HUES64 (cell line): ENCODE data around the gene PLPPR1. TPM values are rescaled to one million over a fixed set of nuclear protein-coding genes. Genes with fewer than 3 reads are reported as not detected.

Source experiments
- H3K27ac ChIP-seq: 2 replicates; pipeline ENCODE4 v1.7.0; 2013; ENCODE audit warnings: low read depth, low read length, inconsistent platforms
- H3K27me3 ChIP-seq: 2 replicates; pipeline ENCODE4 v1.6.1; 2013; ENCODE audit warnings: mild to moderate bottlenecking, low read length; ENCODE audit not compliant: insufficient read depth
- H3K36me3 ChIP-seq: 2 replicates; pipeline ENCODE4 v1.6.1; 2013; ENCODE audit warnings: mild to moderate bottlenecking, low read length; ENCODE audit not compliant: insufficient read depth
- H3K4me1 ChIP-seq: 2 replicates; pipeline ENCODE4 v1.6.1; 2013; ENCODE audit warnings: mild to moderate bottlenecking, low read length, moderate library complexity; ENCODE audit not compliant: insufficient read depth
- H3K4me3 ChIP-seq: 2 replicates; pipeline ENCODE4 v1.5.1; 2013; ENCODE audit warnings: mild to moderate bottlenecking, low read length, moderate library complexity
- H3K9ac ChIP-seq: 2 replicates; pipeline ENCODE4 v1.6.1; 2013; ENCODE audit warnings: mild to moderate bottlenecking, low read depth, low read length
- H3K9me3 ChIP-seq: 2 replicates; pipeline ENCODE4 v1.6.1; 2013; ENCODE audit warnings: low read depth, low read length; ENCODE audit not compliant: insufficient read depth
- WGBS: fragments of 150-250, 120-280 bp; methylation state at CpG from one replicate; pipeline ENCODE4 v1.1.7; 2013; ENCODE audit warnings: missing lambda C conversion rate; 5-methylcytosine and 5-hydroxymethylcytosine counted together
- polyA plus RNA-seq, 2 experiments: library from polyadenylated mRNA; stranded (reverse); fragments of 50-300 nt; gene quantifications; one replicate each; pipeline ENCODE4 v1.2.3, GENCODE V29; 2013

Gene PLPPR1
- 1.2 TPM for polyA plus RNA-seq (2013, experiment 1 of 2)
- polyA plus RNA-seq (2013, experiment 2 of 2): 1.1 TPM

GRCh38 chr9:101028346-101029314 is at the start of gene PLPPR1:
Gene PLPPR1 (plus strand): TSS chr9:101028727.
- H3K4me1 ChIP-seq: peaks cover 11% of the 10 kb centered on the region
- peaks cover 66% of the 10 kb centered on the region for H3K27me3 ChIP-seq
- peak within 1 kb of the TSS; percentile 61 for H3K9ac ChIP-seq
- H3K36me3 ChIP-seq: no peaks in the 10 kb centered on the region
- no peak within 1 kb of the TSS for H3K27ac ChIP-seq
- under 1% methylated on average over 89 of the region's 89 CpGs for WGBS
- peak within 1 kb of the TSS; percentile 91 for H3K4me3 ChIP-seq
- H3K9me3 ChIP-seq: no peaks in the 10 kb centered on the region

DNA sequence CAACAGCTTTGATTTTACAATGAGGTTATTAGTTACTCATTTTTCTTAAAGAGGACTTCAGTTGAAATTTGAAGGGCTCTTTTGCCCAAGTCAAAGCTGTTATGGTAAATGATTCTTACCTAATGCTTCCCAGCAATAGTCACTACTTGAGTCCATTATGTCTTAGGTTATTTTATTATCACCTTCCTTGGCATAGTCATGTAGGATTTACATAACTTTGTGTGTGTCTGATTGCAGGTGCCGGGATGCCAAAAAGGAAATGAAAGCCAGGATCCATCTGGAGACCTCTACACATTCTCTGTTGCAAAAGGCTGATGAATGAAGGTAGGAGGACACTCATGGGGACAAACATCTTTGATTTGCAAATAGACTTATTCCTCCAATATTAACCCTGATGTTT is 38.8 kb upstream of the PLPPR1 start:
- Histone ChIP-seq H3K4me3 (no peak overlapping the region), H3K4me1 (peaks cover 4% of the 10 kb centered on the region; the same call in 1 of the 2 replicates), H3K36me3 (no peaks in the 10 kb centered on the region), H3K9me3 (no peaks in the 10 kb centered on the region), H3K27ac (no peak overlapping the region), H3K27me3 (no peaks in the 10 kb centered on the region), H3K9ac (no peak overlapping the region)
- WGBS: 57% methylated on average over 1 of the region's 1 CpG

DNA sequence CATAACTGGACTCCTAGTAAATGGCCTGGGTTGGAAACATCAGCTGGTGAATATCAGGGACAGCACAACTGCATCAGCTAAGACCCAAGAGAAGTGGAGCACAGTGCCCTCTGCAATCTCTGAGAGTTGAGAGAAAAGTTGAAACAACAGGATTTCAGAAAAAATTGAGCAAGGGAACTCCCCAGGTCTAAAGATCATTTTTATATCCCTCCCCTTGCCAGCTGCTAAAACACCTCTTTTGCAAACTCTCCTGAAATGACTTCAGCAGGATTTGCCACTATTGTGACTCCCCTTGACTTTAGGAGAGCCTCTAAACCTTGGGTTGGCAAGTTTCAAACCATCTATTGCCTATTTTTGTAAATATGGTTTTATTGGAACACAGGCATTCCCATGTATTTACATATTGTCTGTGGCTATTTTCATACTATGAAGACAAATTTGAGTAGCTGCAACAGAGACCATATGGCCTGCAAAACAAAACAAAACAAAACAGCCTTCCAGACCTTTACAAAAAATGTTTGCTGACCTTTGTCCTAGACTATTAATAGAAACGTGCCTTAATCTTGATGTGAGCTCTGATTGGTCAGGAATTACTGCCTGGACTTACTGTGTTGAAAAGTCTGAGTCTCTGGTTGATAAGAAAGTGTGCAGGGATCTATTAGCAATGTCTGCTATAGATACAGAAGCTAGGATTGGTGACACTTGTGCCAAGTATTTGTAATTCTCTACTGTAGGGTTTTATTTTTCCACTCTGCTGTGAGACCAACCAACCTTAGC is 37.7 kb upstream of the PLPPR1 start:
- Histone ChIP-seq H3K9ac (no peak overlapping the region), H3K4me3 (no peak overlapping the region), H3K27me3 (no peaks in the 10 kb centered on the region), H3K27ac (no peak overlapping the region), H3K36me3 (no peaks in the 10 kb centered on the region), H3K4me1 (peaks cover 4% of the 10 kb centered on the region; the same call in 1 of the 2 replicates), H3K9me3 (no peaks in the 10 kb centered on the region)
- 82% methylated on average over 1 of the region's 1 CpG for WGBS

GRCh38 chr9:100992632-100993031 is 35.9 kb upstream of the PLPPR1 start:
- WGBS: 82% methylated on average over 1 of the region's 1 CpG
- no peak overlapping the region for H3K4me3 ChIP-seq
- H3K9me3 ChIP-seq: no peaks in the 10 kb centered on the region
- no peaks in the 10 kb centered on the region for H3K36me3 ChIP-seq
- H3K27me3 ChIP-seq: no peaks in the 10 kb centered on the region
- peaks cover 4% of the 10 kb centered on the region; the same call in 1 of the 2 replicates for H3K4me1 ChIP-seq
- no peak overlapping the region for H3K27ac ChIP-seq
- H3K9ac ChIP-seq: no peak overlapping the region

- Histone ChIP-seq H3K9ac (no peak overlapping the region), H3K4me3 (no peak overlapping the region), H3K27me3 (no peaks in the 10 kb centered on the region), H3K9me3 (no peaks in the 10 kb centered on the region), H3K4me1 (no peaks in the 10 kb centered on the region), H3K36me3 (no peaks in the 10 kb centered on the region), H3K27ac (no peak overlapping the region)
- 100% methylated on average over 3 of the region's 5 CpGs for WGBS
Observed at GRCh38 chr9:100999906-101000544, 28.5 kb upstream of the PLPPR1 start.

DNA sequence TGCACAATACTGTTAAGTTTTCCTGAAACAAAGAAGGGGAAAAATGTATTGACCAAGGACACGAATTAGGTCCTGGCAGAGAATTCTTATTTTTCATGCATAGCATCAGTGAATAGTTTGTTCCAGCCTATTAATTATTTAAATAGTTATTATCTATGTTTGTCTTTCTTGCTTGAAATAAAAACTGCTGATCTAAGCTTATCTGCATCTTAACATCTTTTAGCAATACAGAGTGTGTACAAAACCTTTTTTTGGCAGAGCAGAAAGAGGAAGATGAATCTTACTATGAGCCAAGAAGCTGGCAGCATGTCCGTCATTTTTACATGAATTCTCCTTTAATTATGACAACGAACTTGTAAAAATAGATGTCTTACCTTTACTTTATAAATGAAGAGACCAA is 23.3 kb upstream of the PLPPR1 start:
- H3K27ac ChIP-seq: no peak overlapping the region
- no peak overlapping the region for H3K9ac ChIP-seq
- H3K27me3 ChIP-seq: no peaks in the 10 kb centered on the region
- H3K4me1 ChIP-seq: no peaks in the 10 kb centered on the region
- 89% methylated on average over 3 of the region's 3 CpGs for WGBS
- 0 out of 2 replicates have a peak, but pooled peaks cover 4% of the 10 kb centered on the region for H3K9me3 ChIP-seq
- no peaks in the 10 kb centered on the region for H3K36me3 ChIP-seq
- H3K4me3 ChIP-seq: no peak overlapping the region

GRCh38 chr9:101014566-101014965 is 14.0 kb upstream of the PLPPR1 start:
- Histone ChIP-seq H3K9ac (no peak overlapping the region), H3K27ac (no peak overlapping the region)
- no CpG with 5 or more reads among the region's 2 CpGs for WGBS

DNA sequence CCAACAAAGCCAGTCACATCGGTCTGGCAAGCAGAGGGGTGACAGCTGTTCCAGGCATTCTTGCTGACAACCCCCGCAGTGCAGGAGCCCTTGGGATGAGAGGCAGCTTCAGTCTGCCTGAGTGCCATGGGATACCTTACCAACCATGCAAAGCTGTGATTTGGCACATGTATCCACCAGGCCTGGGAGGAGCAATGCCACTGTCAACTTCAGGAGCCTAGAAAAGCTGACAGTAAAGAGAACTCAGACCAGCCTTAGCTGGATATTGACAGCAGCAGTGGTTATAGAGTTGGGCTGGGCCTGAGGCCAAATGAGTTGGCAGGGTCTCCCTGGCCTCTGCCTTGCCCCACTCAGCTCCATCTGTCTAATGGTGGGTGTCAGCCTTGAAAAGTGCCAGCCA is 10.1 kb upstream of the PLPPR1 start:
- Histone ChIP-seq H3K27me3 (no peaks in the 10 kb centered on the region), H3K27ac (no peak overlapping the region), H3K4me1 (no peaks in the 10 kb centered on the region), H3K9ac (no peak overlapping the region), H3K36me3 (no peaks in the 10 kb centered on the region), H3K9me3 (no peaks in the 10 kb centered on the region), H3K4me3 (no peak overlapping the region)
- 85% methylated on average over 2 of the region's 2 CpGs for WGBS

More at GRCh38 chr9:101014566-101014965, 14.0 kb upstream of the PLPPR1 start:
- Histone ChIP-seq H3K27me3 (no peaks in the 10 kb centered on the region), H3K4me3 (no peak overlapping the region), H3K9me3 (no peaks in the 10 kb centered on the region), H3K4me1 (no peaks in the 10 kb centered on the region), H3K36me3 (no peaks in the 10 kb centered on the region)

GRCh38 chr9:101022704-101023103 is 5.8 kb upstream of the PLPPR1 start:
- Histone ChIP-seq H3K9ac (no peak overlapping the region), H3K4me3 (no peak overlapping the region), H3K36me3 (no peaks in the 10 kb centered on the region), H3K27me3 (peaks cover 20% of the 10 kb centered on the region), H3K27ac (no peak overlapping the region), H3K9me3 (no peaks in the 10 kb centered on the region), H3K4me1 (peaks cover 6% of the 10 kb centered on the region; the same call in 1 of the 2 replicates)

DNA sequence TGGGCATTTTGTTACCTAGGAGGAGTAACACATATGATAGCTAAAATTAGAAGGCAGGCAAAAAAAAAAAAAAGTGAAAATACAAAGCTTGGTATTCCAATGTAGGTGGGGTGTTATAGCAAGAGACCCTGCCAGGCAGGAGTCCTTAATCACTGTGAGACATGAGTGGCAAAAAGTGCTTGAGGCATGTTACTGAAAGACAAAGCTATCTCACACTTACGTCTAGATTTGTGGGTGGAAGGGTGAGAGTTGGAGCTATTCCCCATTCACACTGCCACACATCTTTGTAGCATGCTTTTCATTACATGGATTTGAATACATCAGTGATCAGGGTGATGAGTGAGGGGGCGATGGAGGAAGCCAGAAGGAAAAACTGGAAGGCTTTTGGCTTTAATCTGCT is 2.6 kb upstream of the PLPPR1 start:
- H3K27ac ChIP-seq: no peak overlapping the region
- WGBS: 78% methylated on average over 1 of the region's 2 CpGs
- peaks cover 11% of the 10 kb centered on the region for H3K4me1 ChIP-seq
- peaks cover 51% of the 10 kb centered on the region for H3K27me3 ChIP-seq
- H3K9ac ChIP-seq: no peak overlapping the region
- no peak overlapping the region for H3K4me3 ChIP-seq
- no peaks in the 10 kb centered on the region for H3K9me3 ChIP-seq
- no peaks in the 10 kb centered on the region for H3K36me3 ChIP-seq

DNA sequence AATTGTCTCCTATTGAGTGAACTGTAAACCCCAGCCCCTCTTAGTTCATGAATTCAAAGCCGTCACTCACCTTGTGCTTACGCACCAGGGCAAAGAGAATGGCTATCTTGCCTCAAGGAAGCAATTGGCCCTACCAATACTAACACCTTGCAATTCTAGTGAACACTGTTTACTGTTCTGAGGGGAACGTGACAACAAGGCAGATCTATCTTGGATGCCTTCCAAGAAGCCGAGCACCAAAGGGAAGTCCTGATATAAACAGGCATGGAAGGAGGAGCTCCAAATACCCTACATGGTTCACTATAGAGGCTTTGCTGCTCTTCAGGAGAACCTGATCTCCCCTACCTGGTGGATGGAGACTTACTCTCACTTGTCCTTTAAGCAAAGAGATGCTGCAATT is 1.7 kb upstream of the PLPPR1 start:
- H3K4me3 ChIP-seq: no peak overlapping the region
- H3K9me3 ChIP-seq: no peaks in the 10 kb centered on the region
- H3K36me3 ChIP-seq: no peaks in the 10 kb centered on the region
- H3K4me1 ChIP-seq: peaks cover 11% of the 10 kb centered on the region
- no peak overlapping the region for H3K9ac ChIP-seq
- H3K27ac ChIP-seq: no peak overlapping the region
- 86% methylated on average over 4 of the region's 4 CpGs for WGBS
- H3K27me3 ChIP-seq: peaks cover 60% of the 10 kb centered on the region
